ENCODE measurements around the gene NTRK3.

DNA sequence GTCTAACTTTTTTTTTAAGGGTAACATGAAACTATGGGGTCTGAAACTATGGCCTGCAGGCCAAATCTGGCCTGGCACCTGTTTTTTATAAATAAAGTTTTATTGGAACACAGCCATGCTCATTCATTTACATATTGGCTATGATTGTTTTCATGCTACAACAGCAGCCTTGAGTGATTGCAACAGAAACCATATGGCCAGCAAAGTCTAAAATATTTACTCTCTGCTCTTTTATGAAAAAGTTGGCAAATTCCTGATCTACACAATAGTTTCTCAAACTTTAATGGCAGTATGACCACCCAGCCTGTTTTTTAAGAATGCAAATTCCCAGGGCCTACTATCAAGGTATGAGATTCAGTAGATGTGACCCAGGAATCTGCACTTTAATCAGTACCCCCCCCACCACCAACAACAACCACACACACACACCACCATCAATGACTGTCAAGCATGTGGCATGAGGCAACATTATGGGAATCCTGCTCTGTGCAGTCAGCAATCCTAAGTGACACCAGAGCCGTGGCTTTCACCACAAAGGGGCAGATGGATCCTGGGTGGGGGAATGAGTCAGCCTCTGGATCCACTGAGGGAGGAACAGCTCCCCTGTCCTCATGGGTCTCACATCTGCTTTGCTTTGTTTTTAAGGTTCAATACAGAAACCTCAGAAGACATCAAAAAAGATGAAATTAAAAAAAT lies 142.8 kb downstream of the NTRK3 start:
- TF ChIP-seq, protein P1, sequence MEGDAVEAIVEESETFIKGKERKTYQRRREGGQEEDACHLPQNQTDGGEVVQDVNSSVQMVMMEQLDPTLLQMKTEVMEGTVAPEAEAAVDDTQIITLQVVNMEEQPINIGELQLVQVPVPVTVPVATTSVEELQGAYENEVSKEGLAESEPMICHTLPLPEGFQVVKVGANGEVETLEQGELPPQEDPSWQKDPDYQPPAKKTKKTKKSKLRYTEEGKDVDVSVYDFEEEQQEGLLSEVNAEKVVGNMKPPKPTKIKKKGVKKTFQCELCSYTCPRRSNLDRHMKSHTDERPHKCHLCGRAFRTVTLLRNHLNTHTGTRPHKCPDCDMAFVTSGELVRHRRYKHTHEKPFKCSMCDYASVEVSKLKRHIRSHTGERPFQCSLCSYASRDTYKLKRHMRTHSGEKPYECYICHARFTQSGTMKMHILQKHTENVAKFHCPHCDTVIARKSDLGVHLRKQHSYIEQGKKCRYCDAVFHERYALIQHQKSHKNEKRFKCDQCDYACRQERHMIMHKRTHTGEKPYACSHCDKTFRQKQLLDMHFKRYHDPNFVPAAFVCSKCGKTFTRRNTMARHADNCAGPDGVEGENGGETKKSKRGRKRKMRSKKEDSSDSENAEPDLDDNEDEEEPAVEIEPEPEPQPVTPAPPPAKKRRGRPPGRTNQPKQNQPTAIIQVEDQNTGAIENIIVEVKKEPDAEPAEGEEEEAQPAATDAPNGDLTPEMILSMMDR (conservative IDR thresholded peaks at IDR 0.05; ENCODE audit: low read length), result no peak
- TF ChIP-seq EZH2phosphoT487 (IDR thresholded peaks at IDR 0.05; ENCODE audit: borderline replicate concordance), result no peak

All from Loucy (cell line).